ENCODE data around the gene CAPZA2.
"Not testable (repeated sequence)": the region's sequence is repeated elsewhere in the genome, so short reads cannot be mapped to it uniquely, and the experiment has no call there.

Gene CAPZA2

GRCh38 chr7:116953372-116953905 is 91.1 kb downstream of the CAPZA2 start, which contains the start of gene ST7:
Gene ST7 (plus strand): TSS chr7:116953501. CDS start chr7:116953541, 40 bp downstream.
- no peak for TF ChIP-seq CTCF (IDR thresholded peaks at IDR 0.05; ENCODE audit: insufficient read depth, missing control alignments)
- DNase-seq (ENCODE audit: insufficient read length, low spot score): no peak
- FAIRE-seq: no peak

- TF ChIP-seq CTCF (IDR thresholded peaks at IDR 0.05; ENCODE audit: insufficient read depth, missing control alignments): no peak
- FAIRE-seq: no peak
- DNase-seq (ENCODE audit: insufficient read length, low spot score): no peak
Measured at GRCh38 chr7:116953906-116954838, 91.8 kb downstream of the CAPZA2 start.

- DNase-seq (ENCODE audit: insufficient read length, low spot score): no peak
- TF ChIP-seq CTCF (IDR thresholded peaks at IDR 0.05; ENCODE audit: insufficient read depth, missing control alignments): no peak
- no peak for FAIRE-seq
Measured at GRCh38 chr7:116955340-116955739, 93.0 kb downstream of the CAPZA2 start.

DNA sequence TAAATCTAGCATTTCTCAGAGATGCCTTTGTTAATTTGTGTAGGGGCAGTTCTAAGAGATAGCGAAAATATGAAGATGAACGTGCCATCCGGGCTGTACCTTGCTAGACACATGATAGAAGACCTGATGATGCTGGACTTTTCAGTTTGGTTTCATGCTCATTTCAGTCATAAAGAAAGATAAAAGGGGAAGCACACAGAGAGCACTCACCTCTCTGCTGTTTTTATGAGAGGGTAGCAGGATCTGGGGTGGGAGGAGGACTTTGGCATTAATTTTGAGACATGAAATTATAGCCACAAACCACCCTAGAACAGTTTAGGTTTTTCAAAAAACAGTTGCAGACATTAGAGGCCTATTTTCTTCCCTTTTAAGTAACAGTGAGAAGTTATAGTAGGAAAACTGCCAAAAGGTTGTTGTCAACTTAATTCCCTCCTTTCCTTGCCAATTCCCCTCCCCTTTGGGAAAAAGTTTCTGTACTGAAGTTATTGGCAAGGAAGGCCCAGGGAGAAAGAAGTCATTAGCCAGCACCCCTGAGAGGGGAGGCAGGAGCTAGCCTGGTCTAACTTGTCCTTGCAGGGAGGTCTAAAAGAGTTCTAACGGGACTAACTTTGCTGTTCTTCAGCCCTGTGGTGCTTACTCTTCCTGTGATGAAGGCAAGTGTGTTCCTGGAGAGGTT is 93.6 kb downstream of the CAPZA2 start:
- no peak for TF ChIP-seq CTCF (IDR thresholded peaks at IDR 0.05; ENCODE audit: insufficient read depth, missing control alignments)
- no peak for FAIRE-seq

GRCh38 chr7:116956477-116956804 is 94.1 kb downstream of the CAPZA2 start:
- TF ChIP-seq CTCF (IDR thresholded peaks at IDR 0.05; ENCODE audit: insufficient read depth, missing control alignments): no peak
- FAIRE-seq: no peak
- no peak for DNase-seq (ENCODE audit: insufficient read length, low spot score)

More for the DNA sequence above, 93.6 kb downstream of the CAPZA2 start:
- DNase-seq (ENCODE audit: insufficient read length, low spot score): no peak

DNA sequence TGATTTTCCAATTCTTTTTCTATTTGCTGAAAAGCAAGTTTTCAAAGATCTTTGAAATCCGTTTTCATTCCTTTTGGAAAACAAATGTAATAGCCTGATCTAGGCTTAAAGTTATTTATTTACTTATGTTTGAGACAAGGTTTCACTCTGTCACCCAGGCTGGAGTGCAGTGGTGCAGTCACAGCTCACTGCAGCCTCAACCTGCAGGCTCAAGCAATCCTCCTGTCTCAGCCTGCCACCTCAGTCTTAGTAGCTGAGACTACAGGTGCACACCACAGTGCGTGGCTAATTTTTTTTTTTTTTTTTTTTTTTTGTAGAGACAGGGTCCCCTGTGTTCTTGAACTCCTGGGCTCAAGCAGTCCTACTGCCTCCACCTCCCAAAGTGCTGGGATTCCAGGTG is 95.5 kb downstream of the CAPZA2 start:
- DNase-seq (ENCODE audit: insufficient read length, low spot score): no peak
- no peak for FAIRE-seq
- TF ChIP-seq CTCF (IDR thresholded peaks at IDR 0.05; ENCODE audit: insufficient read depth, missing control alignments): no peak

DNA sequence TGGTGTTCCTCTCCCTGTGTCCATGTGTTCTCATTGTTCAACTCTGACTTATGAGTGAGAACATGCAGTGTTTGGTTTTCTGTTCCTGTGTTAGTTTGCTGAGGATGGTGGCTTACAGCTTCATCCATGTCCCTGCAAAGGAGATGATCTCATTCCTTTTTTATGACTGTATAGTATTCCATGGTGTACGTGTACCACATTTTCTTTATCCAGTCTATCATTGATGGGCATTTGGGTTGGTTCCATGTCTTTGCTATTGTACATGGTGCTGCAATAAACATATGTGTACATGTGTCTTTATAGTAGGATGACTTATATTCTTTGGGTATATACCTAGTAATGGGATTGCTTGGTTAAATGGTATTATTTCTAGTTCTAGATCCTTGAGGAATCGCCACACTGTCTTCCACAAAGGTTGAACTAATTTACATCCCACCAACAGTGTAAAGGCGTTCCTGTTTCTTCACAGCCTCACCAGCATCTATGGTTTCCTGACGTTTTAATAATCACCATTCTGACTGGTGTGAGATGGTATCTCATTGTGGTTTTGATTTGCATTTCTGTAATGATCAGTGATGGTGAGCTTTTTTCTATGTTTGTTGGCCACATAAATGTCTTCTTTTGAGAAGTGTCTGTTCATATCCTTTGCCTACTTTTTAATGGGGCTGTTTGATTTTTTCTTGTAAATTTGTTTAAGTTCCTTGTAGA is 99.7 kb downstream of the CAPZA2 start:
- FAIRE-seq: not testable (repeated sequence)

More for the DNA sequence above, 99.7 kb downstream of the CAPZA2 start:
- DNase-seq (ENCODE audit: insufficient read length, low spot score): not testable (repeated sequence)

All from D721Med (cell line).